Measurements from ENCODE around the gene MAST4. TPM values are rescaled to one million over a fixed set of nuclear protein-coding genes. Genes with fewer than 3 reads are reported as not detected.

Gene MAST4
- total and polyA plus RNA-seq, 2 donors (not counting 1 experiment from before 2014, with no cell fraction given), result 7.0 to 15.2 TPM

DNA sequence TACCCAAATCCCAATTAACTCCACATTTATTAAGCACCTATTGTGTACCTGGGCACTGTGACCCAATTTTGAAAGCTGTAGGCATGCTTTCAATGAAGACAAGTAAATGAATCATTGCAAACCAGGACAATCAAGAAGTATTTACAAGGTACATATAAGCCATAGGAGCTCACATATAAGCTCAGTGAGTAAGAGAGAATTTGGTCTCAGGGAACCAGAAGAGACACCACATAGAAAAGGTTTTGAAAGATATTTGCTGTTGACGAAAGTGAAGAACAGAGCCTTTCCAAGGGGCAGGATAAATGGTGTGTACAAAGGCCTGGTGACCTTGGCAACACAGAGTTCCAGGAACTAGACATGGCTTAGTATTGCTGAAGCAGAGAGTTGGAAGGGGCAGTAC, 412.8 kb downstream of the MAST4 start:
- TF ChIP-seq EZH2 (IDR thresholded peaks at IDR 0.05; ENCODE audit: low read length, missing control alignments), result no peak
- TF ChIP-seq, protein P1, sequence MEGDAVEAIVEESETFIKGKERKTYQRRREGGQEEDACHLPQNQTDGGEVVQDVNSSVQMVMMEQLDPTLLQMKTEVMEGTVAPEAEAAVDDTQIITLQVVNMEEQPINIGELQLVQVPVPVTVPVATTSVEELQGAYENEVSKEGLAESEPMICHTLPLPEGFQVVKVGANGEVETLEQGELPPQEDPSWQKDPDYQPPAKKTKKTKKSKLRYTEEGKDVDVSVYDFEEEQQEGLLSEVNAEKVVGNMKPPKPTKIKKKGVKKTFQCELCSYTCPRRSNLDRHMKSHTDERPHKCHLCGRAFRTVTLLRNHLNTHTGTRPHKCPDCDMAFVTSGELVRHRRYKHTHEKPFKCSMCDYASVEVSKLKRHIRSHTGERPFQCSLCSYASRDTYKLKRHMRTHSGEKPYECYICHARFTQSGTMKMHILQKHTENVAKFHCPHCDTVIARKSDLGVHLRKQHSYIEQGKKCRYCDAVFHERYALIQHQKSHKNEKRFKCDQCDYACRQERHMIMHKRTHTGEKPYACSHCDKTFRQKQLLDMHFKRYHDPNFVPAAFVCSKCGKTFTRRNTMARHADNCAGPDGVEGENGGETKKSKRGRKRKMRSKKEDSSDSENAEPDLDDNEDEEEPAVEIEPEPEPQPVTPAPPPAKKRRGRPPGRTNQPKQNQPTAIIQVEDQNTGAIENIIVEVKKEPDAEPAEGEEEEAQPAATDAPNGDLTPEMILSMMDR (conservative IDR thresholded peaks at IDR 0.05 in 1 of 2, IDR thresholded peaks at IDR 0.05 in 1 of 2; ENCODE audit: low read depth in 1 of 2, low read length in 2 of 2), result no peak
- Histone ChIP-seq H3K4me3 (replicated peaks in 1 of 4; ENCODE audit: control extremely low read depth in 1 of 4, insufficient read depth in 1 of 4, low read depth in 3 of 4, low read length in 4 of 4) (no peak overlapping the region), H2AFZ (ENCODE audit: low read length) (no peak overlapping the region), H3K4me2 (ENCODE audit: extremely low read depth, insufficient read depth, low read length) (no peak overlapping the region), H3K79me2 (ENCODE audit: control insufficient read depth, insufficient read depth, low read length) (peaks cover 32% of the 10 kb centered on the region), H3K27me3 (ENCODE audit: control insufficient read depth, insufficient read depth, low read length) (no peaks in the 10 kb centered on the region), H3K9me3 (ENCODE audit: control insufficient read depth, insufficient read depth, low read depth, low read length) (no peaks in the 10 kb centered on the region), H3K27ac (ENCODE audit: insufficient read depth, low read length) (no peak overlapping the region), H3K4me1 (ENCODE audit: control insufficient read depth, extremely low read depth, insufficient read depth, low read length) (peaks cover 10% of the 10 kb centered on the region), H4K20me1 (ENCODE audit: control insufficient read depth, extremely low read depth, insufficient read depth, low read length) (no peaks in the 10 kb centered on the region), H3K9ac (ENCODE audit: insufficient read depth, low read length) (no peak overlapping the region), H3K36me3 (ENCODE audit: control insufficient read depth, insufficient read depth, low read length) (no peaks in the 10 kb centered on the region)
- no peak for DNase-seq (ENCODE audit: low read depth in 2 of 2)

DNA sequence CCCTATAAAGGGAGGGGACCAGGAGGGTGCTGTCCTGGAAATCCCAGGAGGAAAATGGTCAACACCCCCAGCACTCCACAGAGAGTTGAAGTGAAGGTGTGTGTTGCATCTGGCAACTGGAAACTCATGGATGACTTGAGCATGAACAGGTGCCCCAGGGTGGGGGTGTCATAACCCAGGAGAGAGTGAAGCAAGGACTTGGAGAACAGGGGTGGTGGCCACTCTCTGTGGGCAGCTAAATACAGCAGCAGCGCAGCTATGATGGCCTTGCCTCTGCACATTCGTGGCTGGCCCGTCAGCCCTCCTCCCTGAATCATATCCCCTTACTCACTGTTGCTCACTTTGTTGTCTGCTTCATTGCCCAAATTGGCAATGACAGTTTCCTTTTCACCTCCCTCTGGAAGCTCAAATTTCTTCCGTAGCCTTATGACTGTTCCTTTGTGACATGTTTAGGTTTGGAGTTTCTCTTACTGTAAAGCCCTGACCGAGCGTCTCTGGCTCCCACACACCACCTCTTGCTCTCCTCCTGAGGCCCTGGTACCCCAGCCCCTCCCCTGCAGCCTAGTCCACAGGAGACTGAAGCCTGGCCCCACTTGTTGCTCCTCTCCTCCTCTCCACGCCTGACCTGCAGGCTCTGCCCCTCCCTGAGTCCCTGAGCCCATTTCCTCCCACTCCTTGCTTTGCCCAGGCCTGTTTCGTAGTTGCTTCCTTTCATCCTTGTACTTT, 414.7 kb downstream of the MAST4 start:
- Histone ChIP-seq H3K4me1 (ENCODE audit: control insufficient read depth, extremely low read depth, insufficient read depth, low read length) (peaks cover 13% of the 10 kb centered on the region), H4K20me1 (ENCODE audit: control insufficient read depth, extremely low read depth, insufficient read depth, low read length) (no peaks in the 10 kb centered on the region), H3K4me3 (replicated peaks in 1 of 4; ENCODE audit: control extremely low read depth in 1 of 4, insufficient read depth in 1 of 4, low read depth in 3 of 4, low read length in 4 of 4) (peak overlapping the region in 1 of 4 experiments; percentile 15), H3K36me3 (ENCODE audit: control insufficient read depth, insufficient read depth, low read length) (no peaks in the 10 kb centered on the region), H3K27me3 (ENCODE audit: control insufficient read depth, insufficient read depth, low read length) (no peaks in the 10 kb centered on the region), H3K79me2 (ENCODE audit: control insufficient read depth, insufficient read depth, low read length) (peaks cover 35% of the 10 kb centered on the region), H3K27ac (ENCODE audit: insufficient read depth, low read length) (peak overlapping the region; percentile 81), H3K4me2 (ENCODE audit: extremely low read depth, insufficient read depth, low read length) (peak overlapping the region; percentile 55), H3K9ac (ENCODE audit: insufficient read depth, low read length) (no peak overlapping the region), H2AFZ (ENCODE audit: low read length) (peak overlapping the region; percentile 62), H3K9me3 (ENCODE audit: control insufficient read depth, insufficient read depth, low read depth, low read length) (no peaks in the 10 kb centered on the region)
- DNase-seq (ENCODE audit: low read depth in 2 of 2), result peak; percentile 75 to 98
- TF ChIP-seq, protein P1 (conservative IDR thresholded peaks at IDR 0.05 in 1 of 2, IDR thresholded peaks at IDR 0.05 in 1 of 2; ENCODE audit: low read depth in 1 of 2, low read length in 2 of 2), result no peak
- no peak for TF ChIP-seq EZH2 (IDR thresholded peaks at IDR 0.05; ENCODE audit: low read length, missing control alignments)

DNA sequence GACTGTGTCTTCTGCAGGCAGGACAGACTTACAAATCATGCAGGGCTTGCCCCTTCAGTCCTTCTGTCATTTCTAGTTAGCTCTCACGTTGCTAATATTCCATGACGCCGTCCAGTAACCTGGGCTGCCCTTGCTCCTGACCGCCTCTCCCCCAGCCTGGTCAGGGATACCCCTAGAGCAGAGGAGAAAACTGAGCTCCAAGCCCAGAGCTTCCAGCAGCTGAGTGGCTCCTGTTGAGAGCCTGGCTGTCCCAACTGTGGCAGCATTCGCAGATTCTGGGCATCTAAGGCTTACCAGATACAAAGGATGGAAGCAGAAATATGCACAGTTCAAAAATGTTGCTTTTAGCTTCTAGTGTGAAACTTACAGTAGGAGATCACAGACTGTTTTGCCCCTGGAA, 415.2 kb downstream of the MAST4 start:
- Histone ChIP-seq H2AFZ (ENCODE audit: low read length) (peak overlapping the region; percentile 62), H3K27ac (ENCODE audit: insufficient read depth, low read length) (peak overlapping the region; percentile 81), H3K4me3 (replicated peaks in 1 of 4; ENCODE audit: control extremely low read depth in 1 of 4, insufficient read depth in 1 of 4, low read depth in 3 of 4, low read length in 4 of 4) (peak overlapping the region in 1 of 4 experiments; percentile 15), H3K9me3 (ENCODE audit: control insufficient read depth, insufficient read depth, low read depth, low read length) (no peaks in the 10 kb centered on the region), H3K27me3 (ENCODE audit: control insufficient read depth, insufficient read depth, low read length) (no peaks in the 10 kb centered on the region), H3K79me2 (ENCODE audit: control insufficient read depth, insufficient read depth, low read length) (peaks cover 30% of the 10 kb centered on the region), H3K4me2 (ENCODE audit: extremely low read depth, insufficient read depth, low read length) (peak overlapping the region; percentile 55), H4K20me1 (ENCODE audit: control insufficient read depth, extremely low read depth, insufficient read depth, low read length) (no peaks in the 10 kb centered on the region), H3K36me3 (ENCODE audit: control insufficient read depth, insufficient read depth, low read length) (no peaks in the 10 kb centered on the region), H3K4me1 (ENCODE audit: control insufficient read depth, extremely low read depth, insufficient read depth, low read length) (peaks cover 13% of the 10 kb centered on the region), H3K9ac (ENCODE audit: insufficient read depth, low read length) (no peak overlapping the region)
- DNase-seq (ENCODE audit: low read depth in 2 of 2), result no peak
- TF ChIP-seq EZH2 (IDR thresholded peaks at IDR 0.05; ENCODE audit: low read length, missing control alignments), result no peak
- TF ChIP-seq, protein P1 (conservative IDR thresholded peaks at IDR 0.05 in 1 of 2, IDR thresholded peaks at IDR 0.05 in 1 of 2; ENCODE audit: low read depth in 1 of 2, low read length in 2 of 2), result no peak

Measured in fibroblast of lung (primary cell).